MM.1S (cell line): ENCODE data around the gene PMS1.

Experiments
- CTCF ChIP-seq: fragments of 300-600 bp; sonication (generic); IDR thresholded peaks from 2 replicates; pipeline ENCODE4 v1.5.1; 2016; ENCODE audit warnings: antibody characterized with exemption, low read length, mixed read lengths
- EZH2 ChIP-seq: fragments of 300-600 bp; sonication (generic); optimal IDR thresholded peaks from 2 replicates; pipeline ENCODE3; 2017; ENCODE audit warnings: low read depth, mild to moderate bottlenecking, antibody characterized with exemption, low read length, mixed read lengths
- EZH2phosphoT487 ChIP-seq: fragments of 300-600 bp; sonication (generic); IDR thresholded peaks from 2 replicates; pipeline ENCODE4 v1.6.1; 2018; ENCODE audit warnings: antibody characterized with exemption, low read length

- TF ChIP-seq EZH2phosphoT487 (no peak), CTCF (no peak), EZH2 (no peak)
These were observed 116.5 kb downstream of the PMS1 start for GRCh38 chr2:189900726-189901125.
